RWPE2 (cell line): ENCODE results near the gene PCYT2.
A peak's percentile ranks its signal among the peaks of the same experiment; 100 is the strongest.

Source experiments
- ATAC-seq: fragments of 200-7000 bp; cut with Tn5 transposase; 3 replicates; pipeline ENCODE4 v1.9.1; 2021; ENCODE audit warnings: low read depth
- DNase-seq: peaks from one replicate; pipeline ENCODE4 v3.0.0-alpha.2; 2020; ENCODE audit warnings: low spot score
- H3K27ac ChIP-seq: fragments of 450-650 bp; 2 replicates; pipeline ENCODE4 v1.5.1; 2017; ENCODE audit warnings: mild to moderate bottlenecking; ENCODE audit not compliant: poor library complexity, severe bottlenecking
- H3K27me3 ChIP-seq: fragments of 250-450 bp; sonication (Bioruptor Pico); 2 replicates; pipeline ENCODE4 v1.5.1; 2021; ENCODE audit warnings: mild to moderate bottlenecking, moderate library complexity; ENCODE audit not compliant: insufficient read depth, poor library complexity, severe bottlenecking
- H3K36me3 ChIP-seq: fragments of 250-450 bp; sonication (Bioruptor Pico); 2 replicates; pipeline ENCODE4 v1.5.1; 2020; ENCODE audit warnings: low read depth, mild to moderate bottlenecking, moderate library complexity
- H3K4me1 ChIP-seq: fragments of 250-450 bp; sonication (Bioruptor Pico); 2 replicates; pipeline ENCODE4 v1.5.1; 2021; ENCODE audit warnings: mild to moderate bottlenecking, moderate library complexity; ENCODE audit not compliant: insufficient read depth, poor library complexity, severe bottlenecking
- H3K4me3 ChIP-seq: fragments of 250-450 bp; sonication (Bioruptor Pico); 2 replicates; pipeline ENCODE4 v1.5.1; 2021; ENCODE audit warnings: mild to moderate bottlenecking, moderate library complexity; ENCODE audit not compliant: severe bottlenecking
- H3K9me3 ChIP-seq: fragments of 250-450 bp; sonication (Bioruptor Pico); 2 replicates; pipeline ENCODE4 v1.5.1; 2021; ENCODE audit warnings: mild to moderate bottlenecking, moderate library complexity; ENCODE audit not compliant: severe bottlenecking
- TF ChIP-seq, protein P1 (sequence below): fragments of 450-650 bp; IDR thresholded peaks from one replicate; pipeline ENCODE4 v1.5.1; 2017; ENCODE audit warnings: mild to moderate bottlenecking, moderate library complexity; ENCODE audit not compliant: poor library complexity, severe bottlenecking

The PCYT2 gene

DNA sequence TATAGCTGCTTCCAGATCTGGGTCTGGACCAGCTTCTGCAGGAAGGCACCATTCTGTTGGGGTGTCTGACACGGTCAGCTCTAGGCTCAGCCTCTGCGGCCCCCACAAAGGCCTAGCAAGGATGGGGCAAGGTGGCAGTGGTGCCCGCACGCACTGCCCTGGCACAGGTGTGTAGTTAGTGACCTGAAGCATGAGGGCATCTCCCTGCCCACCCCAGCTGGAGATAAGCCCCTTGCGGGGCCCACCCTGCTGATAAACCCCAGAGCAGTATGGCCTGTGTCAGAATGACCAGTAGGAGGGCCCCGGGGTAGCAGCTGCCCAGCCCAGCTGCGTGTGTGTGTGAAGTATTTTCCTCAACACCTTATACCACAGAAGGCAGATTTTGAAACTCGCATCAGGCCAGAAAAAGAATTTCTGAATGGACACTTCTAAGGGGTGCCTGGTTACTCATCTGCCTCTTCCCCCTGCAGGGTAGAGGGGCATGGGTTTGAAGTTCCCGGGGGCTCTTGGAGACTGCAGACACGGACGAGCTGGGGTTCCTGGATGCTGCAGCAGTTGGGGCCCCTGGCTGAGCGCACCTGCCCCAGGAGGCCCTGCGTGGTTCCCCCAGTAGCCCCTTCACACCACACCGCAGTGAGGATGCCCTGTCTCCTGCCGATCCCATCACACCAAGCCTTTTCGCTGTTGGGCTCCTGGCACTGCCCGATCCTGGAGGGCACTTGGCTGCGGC is 44.6 kb downstream of the PCYT2 start:
- Histone ChIP-seq H3K4me1 (peaks cover 23% of the 10 kb centered on the region), H3K27ac (peak overlapping the region; percentile 98), H3K36me3 (peaks cover 73% of the 10 kb centered on the region), H3K4me3 (no peak overlapping the region), H3K27me3 (no peaks in the 10 kb centered on the region), H3K9me3 (no peaks in the 10 kb centered on the region)
- DNase-seq (peak; percentile 73), ATAC-seq (peak; percentile 0; the same call in 1 of the 3 replicates)
- TF ChIP-seq, protein P1, sequence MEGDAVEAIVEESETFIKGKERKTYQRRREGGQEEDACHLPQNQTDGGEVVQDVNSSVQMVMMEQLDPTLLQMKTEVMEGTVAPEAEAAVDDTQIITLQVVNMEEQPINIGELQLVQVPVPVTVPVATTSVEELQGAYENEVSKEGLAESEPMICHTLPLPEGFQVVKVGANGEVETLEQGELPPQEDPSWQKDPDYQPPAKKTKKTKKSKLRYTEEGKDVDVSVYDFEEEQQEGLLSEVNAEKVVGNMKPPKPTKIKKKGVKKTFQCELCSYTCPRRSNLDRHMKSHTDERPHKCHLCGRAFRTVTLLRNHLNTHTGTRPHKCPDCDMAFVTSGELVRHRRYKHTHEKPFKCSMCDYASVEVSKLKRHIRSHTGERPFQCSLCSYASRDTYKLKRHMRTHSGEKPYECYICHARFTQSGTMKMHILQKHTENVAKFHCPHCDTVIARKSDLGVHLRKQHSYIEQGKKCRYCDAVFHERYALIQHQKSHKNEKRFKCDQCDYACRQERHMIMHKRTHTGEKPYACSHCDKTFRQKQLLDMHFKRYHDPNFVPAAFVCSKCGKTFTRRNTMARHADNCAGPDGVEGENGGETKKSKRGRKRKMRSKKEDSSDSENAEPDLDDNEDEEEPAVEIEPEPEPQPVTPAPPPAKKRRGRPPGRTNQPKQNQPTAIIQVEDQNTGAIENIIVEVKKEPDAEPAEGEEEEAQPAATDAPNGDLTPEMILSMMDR = no peak

- Histone ChIP-seq H3K27ac (peak overlapping the region; percentile 98), H3K4me3 (no peak overlapping the region), H3K27me3 (no peaks in the 10 kb centered on the region), H3K9me3 (no peaks in the 10 kb centered on the region), H3K4me1 (peaks cover 23% of the 10 kb centered on the region), H3K36me3 (peaks cover 73% of the 10 kb centered on the region)
- DNase-seq (peak; percentile 75), ATAC-seq (no peak)
- TF ChIP-seq, protein P1 = no peak
Measured at GRCh38 chr17:81865733-81866439, 45.3 kb downstream of the PCYT2 start.

GRCh38 chr17:81865358-81865732 is 45.9 kb downstream of the PCYT2 start:
- peak overlapping the region; percentile 98 for H3K27ac ChIP-seq
- ATAC-seq = no peak
- no peak for DNase-seq
- TF ChIP-seq, protein P1 = no peak
- H3K4me1 ChIP-seq = peaks cover 23% of the 10 kb centered on the region
- H3K27me3 ChIP-seq = no peaks in the 10 kb centered on the region
- H3K4me3 ChIP-seq = no peak overlapping the region
- peaks cover 71% of the 10 kb centered on the region for H3K36me3 ChIP-seq
- no peaks in the 10 kb centered on the region for H3K9me3 ChIP-seq

DNA sequence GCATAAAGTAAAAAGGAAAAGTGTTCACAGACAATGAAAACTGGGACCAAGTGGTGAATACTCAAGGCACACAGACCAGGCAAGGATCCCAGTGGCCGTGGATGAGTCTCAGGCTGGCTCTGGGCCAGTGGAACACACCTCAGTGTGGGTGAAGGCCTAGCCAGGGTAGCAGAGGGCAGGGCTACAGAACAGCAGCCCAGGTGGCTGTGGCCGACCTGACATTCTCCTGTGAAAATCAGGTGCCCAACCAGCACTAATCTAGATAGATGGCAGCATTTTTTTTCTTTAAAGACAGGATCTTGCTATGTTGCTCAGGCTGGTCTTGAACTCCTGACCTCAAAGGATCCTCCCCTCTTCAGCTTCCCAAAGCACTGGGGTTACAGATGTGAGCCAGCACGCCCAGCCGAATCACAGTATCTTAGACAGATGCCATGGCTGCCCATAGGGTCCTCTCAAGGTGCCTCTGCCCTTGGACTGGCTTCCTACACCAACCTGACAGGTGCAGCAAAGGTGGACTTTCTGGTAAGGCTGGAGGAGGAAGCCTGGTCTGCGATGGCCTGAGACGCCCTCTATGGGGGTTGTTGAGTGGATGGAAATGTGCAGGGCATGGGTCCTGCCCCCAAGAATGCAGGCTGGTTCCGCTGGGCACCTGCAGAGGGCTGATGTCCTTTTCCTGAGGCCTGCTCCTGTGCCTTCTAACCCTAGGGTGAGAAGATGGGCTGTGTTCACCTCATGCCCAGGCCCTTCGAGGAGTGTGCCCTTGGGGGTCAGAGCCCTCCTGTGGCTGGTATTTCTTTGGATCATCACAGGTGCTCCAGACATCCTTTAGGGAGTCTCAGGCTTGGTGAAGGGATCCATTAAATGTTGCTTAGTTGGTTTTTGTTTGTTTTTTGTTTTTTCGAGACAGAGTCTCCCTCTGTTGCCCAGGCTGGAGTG is 47.1 kb downstream of the PCYT2 start:
- Histone ChIP-seq H3K4me3 (no peak overlapping the region), H3K27ac (peak overlapping the region; percentile 80), H3K36me3 (peaks cover 66% of the 10 kb centered on the region), H3K27me3 (no peaks in the 10 kb centered on the region), H3K9me3 (no peaks in the 10 kb centered on the region), H3K4me1 (peaks cover 19% of the 10 kb centered on the region)
- no peak for DNase-seq
- ATAC-seq = no peak
- TF ChIP-seq, protein P1 = no peak
